Neural progenitor cell (in vitro differentiated cells): ENCODE data around the gene ZNF488.

Source experiments
- EZH2 ChIP-seq: fragments of 200-600 bp; sonication (generic); IDR thresholded peaks from 2 replicates; pipeline ENCODE4 v1.6.1; 2017; ENCODE audit warnings: antibody characterized with exemption, mild to moderate bottlenecking, moderate library complexity
- EZH2phosphoT487 ChIP-seq: fragments of 200-600 bp; sonication (generic); IDR thresholded peaks from 2 replicates; pipeline ENCODE4 v1.6.1; 2017; ENCODE audit warnings: antibody characterized with exemption
- TF ChIP-seq, protein P1 (sequence below): fragments of 200-600 bp; sonication (generic); IDR thresholded peaks from 2 replicates; pipeline ENCODE4 v1.5.1; 2017; ENCODE audit warnings: antibody characterized with exemption, mild to moderate bottlenecking

DNA sequence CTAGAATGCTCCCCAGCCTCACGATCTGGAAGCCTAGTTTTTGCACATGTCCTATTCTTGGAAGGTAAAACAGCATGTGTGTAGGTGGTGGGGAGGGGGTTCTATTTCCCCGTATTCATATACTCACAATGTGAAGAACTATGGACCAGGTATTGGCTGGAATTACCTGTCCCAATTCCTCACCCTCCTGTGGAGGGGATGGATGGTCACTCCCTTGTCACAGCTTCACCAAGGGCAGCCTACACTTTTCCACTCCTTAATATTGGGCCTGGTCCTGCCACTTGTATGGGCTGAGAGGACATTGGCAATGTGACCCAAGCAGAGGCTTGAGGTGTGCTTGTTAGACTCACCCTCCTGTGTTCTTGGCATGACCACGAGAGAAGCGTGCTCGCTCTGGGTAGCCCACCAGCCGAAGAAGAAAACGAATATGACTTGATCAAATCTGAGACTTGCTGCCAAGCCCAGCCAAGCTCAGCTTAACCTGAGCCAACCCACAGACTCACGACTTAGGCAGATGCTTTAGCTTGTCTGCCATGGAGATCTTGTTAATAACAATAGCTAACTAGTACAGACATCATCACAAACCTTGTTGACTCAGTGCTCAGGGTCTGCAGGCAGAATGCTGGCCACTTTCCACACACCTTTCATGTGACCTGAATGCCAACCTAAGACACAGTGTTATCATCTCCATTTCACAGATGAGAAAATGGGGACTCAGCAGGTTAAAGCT is 17.2 kb downstream of the ZNF488 start:
- TF ChIP-seq, protein P1, sequence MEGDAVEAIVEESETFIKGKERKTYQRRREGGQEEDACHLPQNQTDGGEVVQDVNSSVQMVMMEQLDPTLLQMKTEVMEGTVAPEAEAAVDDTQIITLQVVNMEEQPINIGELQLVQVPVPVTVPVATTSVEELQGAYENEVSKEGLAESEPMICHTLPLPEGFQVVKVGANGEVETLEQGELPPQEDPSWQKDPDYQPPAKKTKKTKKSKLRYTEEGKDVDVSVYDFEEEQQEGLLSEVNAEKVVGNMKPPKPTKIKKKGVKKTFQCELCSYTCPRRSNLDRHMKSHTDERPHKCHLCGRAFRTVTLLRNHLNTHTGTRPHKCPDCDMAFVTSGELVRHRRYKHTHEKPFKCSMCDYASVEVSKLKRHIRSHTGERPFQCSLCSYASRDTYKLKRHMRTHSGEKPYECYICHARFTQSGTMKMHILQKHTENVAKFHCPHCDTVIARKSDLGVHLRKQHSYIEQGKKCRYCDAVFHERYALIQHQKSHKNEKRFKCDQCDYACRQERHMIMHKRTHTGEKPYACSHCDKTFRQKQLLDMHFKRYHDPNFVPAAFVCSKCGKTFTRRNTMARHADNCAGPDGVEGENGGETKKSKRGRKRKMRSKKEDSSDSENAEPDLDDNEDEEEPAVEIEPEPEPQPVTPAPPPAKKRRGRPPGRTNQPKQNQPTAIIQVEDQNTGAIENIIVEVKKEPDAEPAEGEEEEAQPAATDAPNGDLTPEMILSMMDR, result no peak
- TF ChIP-seq EZH2phosphoT487 (no peak), EZH2 (no peak)
